H1 (cell line): Measurements from ENCODE around the gene AOAH. TPM values are rescaled to one million over a fixed set of nuclear protein-coding genes. Genes with fewer than 3 reads are reported as not detected.

Experiments
- CTCF ChIA-PET: fragments of 300-600 bp; sonication (Branson Sonifier 250); formaldehyde crosslinking; loops from one replicate; lab custom pipeline; 2021; ENCODE audit not compliant: partially characterized antibody; lab: Charles Lee
- POLR2A ChIA-PET: fragments of 300-600 bp; sonication (Branson Sonifier 250); formaldehyde crosslinking; loops from one replicate; lab custom pipeline; 2021; ENCODE audit warnings: inconsistent platforms; ENCODE audit not compliant: partially characterized antibody; lab: Charles Lee
- DNase-seq, 2 experiments: peaks; one replicate each; pipeline versions ENCODE4 v3.0.0 to v3.0.0-alpha.2; 2010 to 2022; ENCODE audit warnings: low spot score in 2 of 2, low read depth in 1 of 2, mixed read lengths in 1 of 2
- FAIRE-seq: peaks from 2 replicates; lab custom pipeline; 2011; peaks lifted over from hg19 to GRCh38; lab: Jason Lieb, UNC
- H2AFZ ChIP-seq: 2 replicates; pipeline ENCODE4 v1.8.1; 2012; ENCODE audit warnings: low read length, inconsistent platforms
- H2AK5ac ChIP-seq: 2 replicates; pipeline ENCODE4 v1.6.1; 2013; ENCODE audit warnings: low read depth, low read length
- H2BK120ac ChIP-seq: replicated peaks from 2 replicates; pipeline ENCODE3; 2013; ENCODE audit warnings: low read depth, low read length, inconsistent platforms
- H2BK12ac ChIP-seq: 2 replicates; pipeline ENCODE4 v1.6.1; 2013; ENCODE audit warnings: low read depth, low read length
- H2BK15ac ChIP-seq: 2 replicates; pipeline ENCODE4 v1.6.1; 2013; ENCODE audit warnings: low read length
- H2BK20ac ChIP-seq: 2 replicates; pipeline ENCODE4 v1.6.1; 2013; ENCODE audit warnings: low read length
- H2BK5ac ChIP-seq: 2 replicates; pipeline ENCODE4 v1.6.1; 2013; ENCODE audit warnings: low read depth, low read length
- H3K14ac ChIP-seq: 2 replicates; pipeline ENCODE4 v1.6.1; 2013; ENCODE audit warnings: inconsistent platforms; ENCODE audit not compliant: insufficient read length
- H3K18ac ChIP-seq: 2 replicates; pipeline ENCODE4 v1.6.1; 2013; ENCODE audit warnings: low read length; ENCODE audit errors: extremely low read depth
- H3K23ac ChIP-seq: 2 replicates; pipeline ENCODE4 v1.6.1; 2013; ENCODE audit warnings: inconsistent platforms; ENCODE audit not compliant: insufficient read length
- H3K23me2 ChIP-seq: 2 replicates; pipeline ENCODE4 v1.6.1; 2013; ENCODE audit warnings: low read depth, low read length
- H3K27ac ChIP-seq: 2 replicates; pipeline ENCODE4 v1.6.1; 2011; ENCODE audit warnings: low read depth, low read length, inconsistent platforms
- H3K27me3 ChIP-seq, 4 experiments: replicated peaks in 1 of 4; 1 replicate in 1 of 4; 2 replicates in 3 of 4; pipeline versions ENCODE4 v1.6.1 to v1.8.1; 2011 to 2013; ENCODE audit warnings: low read length in 3 of 4, mild to moderate bottlenecking in 3 of 4, inconsistent platforms in 2 of 4, mixed read lengths in 2 of 4, moderate library complexity in 1 of 4; ENCODE audit not compliant: control insufficient read depth in 3 of 4, insufficient read depth in 3 of 4; ENCODE audit errors: extremely low read depth in 1 of 4
- H3K36me3 ChIP-seq, 4 experiments: 2 replicates each; pipeline versions ENCODE4 v1.6.1 to v1.8.1; 2011 to 2013; ENCODE audit warnings: mild to moderate bottlenecking in 4 of 4, low read length in 3 of 4, moderate library complexity in 2 of 4, control low read depth in 1 of 4, inconsistent platforms in 1 of 4; ENCODE audit not compliant: insufficient read depth in 4 of 4, control insufficient read depth in 2 of 4
- H3K4ac ChIP-seq: replicated peaks from 2 replicates; pipeline ENCODE3; 2013; ENCODE audit warnings: low read length, low read depth, mixed read lengths, inconsistent platforms; ENCODE audit not compliant: insufficient read length
- H3K4me1 ChIP-seq, 4 experiments: replicated peaks in 1 of 4; 1 replicate in 1 of 4; 2 replicates in 3 of 4; pipeline versions ENCODE4 v1.6.1 to v1.8.1; 2011 to 2013; ENCODE audit warnings: low read length in 3 of 4, inconsistent platforms in 2 of 4, mixed read lengths in 1 of 4; ENCODE audit not compliant: insufficient read depth in 4 of 4, control insufficient read depth in 3 of 4
- H3K4me2 ChIP-seq, 2 experiments: 2 replicates each; pipeline versions ENCODE4 v1.6.1 to v1.8.1; 2011 to 2013; ENCODE audit warnings: low read depth in 2 of 2, low read length in 2 of 2, control low read depth in 1 of 2, inconsistent platforms in 1 of 2, mild to moderate bottlenecking in 1 of 2; ENCODE audit not compliant: insufficient read depth in 1 of 2
- H3K4me3 ChIP-seq, 4 experiments: fragments of 200-600, 300-600 bp in 1 of 4; sonication (generic), shearing (Covaris generic), sonication (Bioruptor Twin) in 1 of 4; 2 replicates each; pipeline versions ENCODE4 v1.5.1 to v1.8.1; 2011 to 2016; ENCODE audit warnings: low read length in 4 of 4, low read depth in 3 of 4, control low read depth in 2 of 4, inconsistent platforms in 2 of 4, mild to moderate bottlenecking in 2 of 4, mixed read lengths in 1 of 4, moderate library complexity in 1 of 4; ENCODE audit not compliant: insufficient read depth in 2 of 4; ENCODE audit errors: extremely low read depth in 1 of 4
- H3K56ac ChIP-seq: replicated peaks from 2 replicates; pipeline ENCODE3; 2013; ENCODE audit warnings: low read depth, mild to moderate bottlenecking, mixed read lengths, low read length, inconsistent platforms; ENCODE audit not compliant: insufficient read length
- H3K79me1 ChIP-seq: 2 replicates; pipeline ENCODE4 v1.6.1; 2013; ENCODE audit warnings: low read depth, low read length, control low read depth
- H3K79me2 ChIP-seq, 2 experiments: 2 replicates each; pipeline versions ENCODE4 v1.6.1 to v1.8.1; 2012 to 2013; ENCODE audit warnings: low read length in 2 of 2, mild to moderate bottlenecking in 2 of 2, inconsistent platforms in 1 of 2; ENCODE audit not compliant: insufficient read depth in 2 of 2, control insufficient read depth in 1 of 2
- H3K9ac ChIP-seq, 4 experiments: replicated peaks in 1 of 4; 1 replicate in 1 of 4; 2 replicates in 3 of 4; pipeline versions ENCODE4 v1.6.1 to v1.8.1; 2011 to 2013; ENCODE audit warnings: low read depth in 3 of 4, low read length in 3 of 4, control low read depth in 2 of 4, mild to moderate bottlenecking in 2 of 4, moderate library complexity in 2 of 4, inconsistent platforms in 1 of 4; ENCODE audit errors: extremely low read depth in 1 of 4
- H3K9me3 ChIP-seq, 2 experiments: 2 replicates each; pipeline versions ENCODE4 v1.6.1 to v1.8.1; 2012 to 2013; ENCODE audit warnings: mild to moderate bottlenecking in 2 of 2, moderate library complexity in 2 of 2, control low read depth in 1 of 2, inconsistent platforms in 1 of 2, low read depth in 1 of 2, low read length in 1 of 2, mixed read lengths in 1 of 2; ENCODE audit not compliant: insufficient read depth in 2 of 2
- H4K20me1 ChIP-seq, 2 experiments: replicated peaks in 1 of 2; 2 replicates each; pipeline versions ENCODE3 to v1.8.1; 2011 to 2013; ENCODE audit warnings: inconsistent platforms in 2 of 2, low read length in 2 of 2, mild to moderate bottlenecking in 1 of 2; ENCODE audit not compliant: insufficient read depth in 2 of 2, control insufficient read depth in 1 of 2
- H4K5ac ChIP-seq: 2 replicates; pipeline ENCODE4 v1.6.1; 2013; ENCODE audit warnings: low read length, low read depth, mixed read lengths, inconsistent platforms; ENCODE audit not compliant: insufficient read length
- H4K8ac ChIP-seq: 2 replicates; pipeline ENCODE4 v1.8.0; 2013; ENCODE audit warnings: mild to moderate bottlenecking, moderate library complexity, low read length, inconsistent platforms; ENCODE audit not compliant: insufficient read depth; ENCODE audit errors: extremely low read depth
- H4K91ac ChIP-seq: replicated peaks from 2 replicates; pipeline ENCODE3; 2013; ENCODE audit warnings: low read length, mixed read lengths, inconsistent platforms; ENCODE audit not compliant: insufficient read length
- CBX5 ChIP-seq: fragments of 300-800, 300-1000 bp; sonication (generic); IDR thresholded peaks from 2 replicates; pipeline ENCODE4 v1.7.1; 2016; ENCODE audit warnings: antibody characterized with exemption, low read length, low read depth
- CEBPB ChIP-seq: IDR thresholded peaks from 2 replicates; pipeline ENCODE4 v1.6.1; 2012; ENCODE audit warnings: low read depth, low read length
- CHD2 ChIP-seq: IDR thresholded peaks from 2 replicates; pipeline ENCODE4 v1.6.1; 2012; ENCODE audit warnings: low read length, improper control_type of control experiment
- CREB1 ChIP-seq: IDR thresholded peaks from 2 replicates; pipeline ENCODE4 v1.6.1; 2012; ENCODE audit warnings: inconsistent platforms
- EP300 ChIP-seq, 2 experiments: IDR thresholded peaks; 1 replicate in 1 of 2; 2 replicates in 1 of 2; pipeline ENCODE4 v1.6.1; 2011 to 2012; ENCODE audit warnings: low read depth in 2 of 2, low read length in 2 of 2, mild to moderate bottlenecking in 2 of 2, borderline replicate concordance in 1 of 2, inconsistent platforms in 1 of 2, moderate library complexity in 1 of 2
- KDM5A ChIP-seq: fragments of 200-600 bp; IDR thresholded peaks from 2 replicates; pipeline ENCODE4 v1.7.1; 2012; ENCODE audit warnings: mild to moderate bottlenecking, low read length, inconsistent platforms, mixed read lengths
- NANOG ChIP-seq: IDR thresholded peaks from 2 replicates; pipeline ENCODE4 v1.6.1; 2011; ENCODE audit warnings: low read length, low read depth, mild to moderate bottlenecking, inconsistent platforms; ENCODE audit not compliant: insufficient read depth, poor library complexity, severe bottlenecking
- RNF2 ChIP-seq: fragments of 200-900, 300-1000 bp; sonication (generic); IDR thresholded peaks from 2 replicates; pipeline ENCODE4 v1.7.1; 2016; ENCODE audit warnings: borderline replicate concordance, low read depth, mild to moderate bottlenecking, antibody characterized with exemption, low read length; ENCODE audit not compliant: poor library complexity, severe bottlenecking; ENCODE audit errors: missing control alignments
- RXRA ChIP-seq: IDR thresholded peaks from 2 replicates; pipeline ENCODE4 v1.6.1; 2011; ENCODE audit warnings: low read depth, mild to moderate bottlenecking, low read length, moderate library complexity; ENCODE audit not compliant: insufficient read depth
- SP1 ChIP-seq: IDR thresholded peaks from 2 replicates; pipeline ENCODE4 v1.6.1; 2011; ENCODE audit warnings: low read depth, low read length
- SP4 ChIP-seq: IDR thresholded peaks from 2 replicates; pipeline ENCODE4 v1.6.1; 2012; ENCODE audit warnings: low read length, inconsistent platforms
- WGBS, 2 experiments: shearing (Covaris generic) in 1 of 2; methylation state at CpG; one replicate each; pipeline versions ENCODE4 v1.1.6 to v1.1.7; 2013 to 2015; ENCODE audit warnings: low lambda C conversion rate in 2 of 2, mixed read lengths in 2 of 2, inconsistent platforms in 1 of 2, low coverage in 1 of 2, missing lambda C conversion rate in 1 of 2; ENCODE audit not compliant: insufficient replicate concordance in 2 of 2, insufficient coverage in 1 of 2, insufficient read length in 1 of 2; ENCODE audit errors: extremely low coverage in 1 of 2, missing lambda C conversion rate in 1 of 2; 5-methylcytosine and 5-hydroxymethylcytosine counted together
- polyA plus RNA-seq, 7 experiments: library from polyadenylated mRNA; depleted of rRNA in 3 of 7; stranded (reverse) in 5 of 7; unstranded in 2 of 7; fragments of >200 nt in 5 of 7; fragments of 200-250 nt in 2 of 7; gene quantifications; 1 replicate in 5 of 7; 2 replicates in 1 of 7; 4 replicates in 1 of 7; pipeline versions ENCODE4 v1.2.1 to v1.2.3, GENCODE V29; 2011 to 2013; ENCODE audit warnings: missing spikeins in 2 of 7, mixed read lengths in 2 of 7
- total RNA-seq: library from RNA; stranded (reverse); fragmentation: NEBNext Ultra II Directional; extraction: Animal tissue kit (Norgen Biotek cat#: 25700); gene quantifications from 2 replicates; pipeline ENCODE4 v1.2.1, GENCODE V29; 2021

AOAH gene
- total and polyA plus RNA-seq, 2 of the 8 experiments (the other 6 are each of a cell fraction or from before 2014, with no cell fraction given), result 0.08 TPM; not detected in 1

DNA sequence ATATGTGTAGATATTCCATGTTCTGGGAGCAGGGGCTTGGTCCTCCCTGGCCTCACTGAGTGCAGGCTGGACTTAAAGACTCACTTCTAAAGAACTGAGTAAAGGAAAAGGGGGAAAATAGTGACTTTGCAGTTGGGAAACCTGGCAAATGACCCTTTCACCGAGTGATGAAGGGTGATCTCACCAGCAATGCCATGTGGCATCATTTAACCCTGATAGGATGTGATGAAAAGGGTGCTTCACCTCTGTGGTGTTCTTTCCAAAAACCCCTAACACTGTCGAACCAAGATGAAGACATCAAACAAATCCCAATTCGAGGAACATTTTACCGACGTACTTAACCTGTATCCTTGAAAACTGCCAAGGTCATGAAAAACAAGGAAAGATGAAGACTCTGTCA lies 71.9 kb downstream of the AOAH start:
- no peak overlapping the region for H3K56ac ChIP-seq
- H3K23me2 ChIP-seq, result no peaks in the 10 kb centered on the region
- no peaks in the 10 kb centered on the region for H3K27me3 ChIP-seq
- CTCF ChIA-PET, result interaction anchor here (1.4 kb wide), 1 partner anchor 24 kb away, joined by 3 read pairs; no protein-coding TSS in a partner anchor
- H3K9ac ChIP-seq, result no peak overlapping the region
- H2BK120ac ChIP-seq, result no peak overlapping the region
- H2AK5ac ChIP-seq, result peak overlapping the region; percentile 6; the same call in 1 of the 2 replicates
- H4K20me1 ChIP-seq, result no peaks in the 10 kb centered on the region
- H3K23ac ChIP-seq, result no peak overlapping the region
- no peaks in the 10 kb centered on the region for H3K9me3 ChIP-seq
- peak overlapping the region; percentile 66 for H2BK20ac ChIP-seq
- H4K91ac ChIP-seq, result peak overlapping the region; percentile 29
- H2BK5ac ChIP-seq, result no peak overlapping the region; the same call in 1 of the 2 replicates
- POLR2A ChIA-PET, result interaction anchor here (1.3 kb wide), 1 partner anchor 14 kb away, joined by 6 read pairs; no protein-coding TSS in a partner anchor
- no peak overlapping the region for H4K8ac ChIP-seq
- no peaks in the 10 kb centered on the region for H3K79me1 ChIP-seq
- peak overlapping the region; percentile 71 for H2BK12ac ChIP-seq
- H3K36me3 ChIP-seq, result no peaks in the 10 kb centered on the region
- no peak overlapping the region for H3K14ac ChIP-seq
- no peak overlapping the region for H4K5ac ChIP-seq
- 0 out of 2 replicates have a peak overlapping the region, but pooled peaks have one; percentile 12 for H2BK15ac ChIP-seq
- peaks cover 3 to 21% (median 15%) of the 10 kb centered on the region in 4 experiments for H3K4me1 ChIP-seq
- FAIRE-seq (no peak), DNase-seq (no peak)
- H3K4ac ChIP-seq, result no peak overlapping the region
- no peaks in the 10 kb centered on the region for H3K79me2 ChIP-seq
- H3K4me2 ChIP-seq, result no peak overlapping the region
- H2AFZ ChIP-seq, result no peak overlapping the region
- no peak overlapping the region for H3K4me3 ChIP-seq
- WGBS, 2 experiments, result 87% methylated on average over 5 of the region's 5 CpGs; no CpG with 5 or more reads in 1 of the 2 experiments
- no peak overlapping the region; the same call in 1 of the 2 replicates for H3K18ac ChIP-seq
- H3K27ac ChIP-seq, result no peak overlapping the region
- TF ChIP-seq CBX5 (no peak), SP4 (no peak), CHD2 (no peak), NANOG (no peak), CEBPB (no peak), RXRA (no peak), EP300 (IDR thresholded peaks at IDR 0.05; ENCODE audit: borderline replicate concordance in 1 of 2, low read depth in 2 of 2, low read length in 2 of 2) (no peak), SP1 (no peak), CREB1 (no peak), KDM5A (no peak), RNF2 (no peak)
